CD4-positive, alpha-beta T cell treated with Interleukin-17A for 1 hour (primary cell): ENCODE data around the gene AKR1D1.
"Not testable (repeated sequence)": the region's sequence is repeated elsewhere in the genome, so short reads cannot be mapped to it uniquely, and the experiment has no call there.

Source experiments
- DNase-seq: peaks from one replicate; pipeline ENCODE4 v3.0.0-alpha.2; 2020

The AKR1D1 gene

GRCh38 chr7:138074540-138074939 is 1.7 kb upstream of the AKR1D1 start:
- DNase-seq, result no peak

GRCh38 chr7:138075350-138075749 is 909 bp upstream of the AKR1D1 start:
- no peak for DNase-seq

GRCh38 chr7:138075786-138076185 is 473 bp upstream of the AKR1D1 start:
- not testable (repeated sequence) for DNase-seq

- no peak for DNase-seq
These were observed 1.6 kb downstream of the AKR1D1 start for GRCh38 chr7:138077809-138078208.

GRCh38 chr7:138079137-138079536 is 2.9 kb downstream of the AKR1D1 start:
- no peak for DNase-seq

- no peak for DNase-seq
These were observed 5.6 kb downstream of the AKR1D1 start for GRCh38 chr7:138081868-138082267.

- DNase-seq, result no peak
These were observed 7.6 kb downstream of the AKR1D1 start for GRCh38 chr7:138083859-138084258.

- no peak for DNase-seq
These were observed 10.5 kb downstream of the AKR1D1 start for GRCh38 chr7:138086563-138087270.

- no peak for DNase-seq
These were observed 13.0 kb downstream of the AKR1D1 start for GRCh38 chr7:138089080-138089901.

GRCh38 chr7:138091032-138091431 is 14.8 kb downstream of the AKR1D1 start:
- DNase-seq, result no peak

GRCh38 chr7:138091840-138092239 is 15.6 kb downstream of the AKR1D1 start:
- not testable (repeated sequence) for DNase-seq

- no peak for DNase-seq
These were observed 16.3 kb downstream of the AKR1D1 start for GRCh38 chr7:138092486-138093028.

GRCh38 chr7:138095972-138096935 is 20.0 kb downstream of the AKR1D1 start:
- no peak for DNase-seq

- no peak for DNase-seq
These were observed 20.9 kb downstream of the AKR1D1 start for GRCh38 chr7:138097064-138097741.

- no peak for DNase-seq
These were observed 23.6 kb downstream of the AKR1D1 start for GRCh38 chr7:138099813-138100212.

GRCh38 chr7:138105221-138105620 is 29.0 kb downstream of the AKR1D1 start:
- no peak for DNase-seq

- DNase-seq, result no peak
These were observed 38.8 kb downstream of the AKR1D1 start for GRCh38 chr7:138115047-138115446.

GRCh38 chr7:138116141-138116540 is 39.9 kb downstream of the AKR1D1 start:
- DNase-seq, result no peak

GRCh38 chr7:138116892-138117291 is 40.6 kb downstream of the AKR1D1 start:
- no peak for DNase-seq

- DNase-seq, result no peak
These were observed 44.0 kb downstream of the AKR1D1 start for GRCh38 chr7:138120140-138120827.

- no peak for DNase-seq
These were observed 45.9 kb downstream of the AKR1D1 start for GRCh38 chr7:138122162-138122561.

- DNase-seq, result no peak
These were observed 48.9 kb downstream of the AKR1D1 start for GRCh38 chr7:138125119-138125518.
